ENCODE results near the gene WDR64.

DNA sequence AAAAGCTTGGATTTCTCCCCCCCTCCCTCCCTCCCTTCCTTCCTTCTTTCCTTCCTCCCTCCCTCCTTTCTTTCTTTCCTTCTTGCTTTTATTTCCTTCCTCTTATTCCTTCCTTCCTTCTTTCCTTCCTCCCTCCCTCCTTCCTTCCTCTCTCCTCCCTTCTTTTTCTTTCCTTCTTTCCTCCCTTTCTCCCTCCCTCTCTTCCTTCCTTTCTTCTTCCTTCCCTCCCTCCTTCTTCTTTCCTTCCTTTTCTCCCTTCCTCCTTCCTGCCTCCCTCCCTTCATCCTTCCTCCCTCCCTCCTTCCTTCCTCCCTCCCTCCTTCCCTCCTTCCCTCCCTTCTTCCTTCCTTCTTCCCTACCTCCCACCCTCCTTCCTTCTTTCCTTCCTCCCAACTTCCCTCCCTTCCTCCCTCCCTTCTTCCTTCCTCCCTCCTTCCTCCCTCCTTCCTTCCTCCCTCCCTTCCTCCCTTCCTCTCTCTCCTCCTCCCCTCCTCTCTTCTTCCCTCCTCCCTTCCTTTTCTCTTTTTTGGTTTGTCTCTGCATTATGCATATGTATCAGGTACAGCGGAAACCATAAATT is 22.8 kb downstream of the WDR64 start:
- TF ChIP-seq, protein P1, sequence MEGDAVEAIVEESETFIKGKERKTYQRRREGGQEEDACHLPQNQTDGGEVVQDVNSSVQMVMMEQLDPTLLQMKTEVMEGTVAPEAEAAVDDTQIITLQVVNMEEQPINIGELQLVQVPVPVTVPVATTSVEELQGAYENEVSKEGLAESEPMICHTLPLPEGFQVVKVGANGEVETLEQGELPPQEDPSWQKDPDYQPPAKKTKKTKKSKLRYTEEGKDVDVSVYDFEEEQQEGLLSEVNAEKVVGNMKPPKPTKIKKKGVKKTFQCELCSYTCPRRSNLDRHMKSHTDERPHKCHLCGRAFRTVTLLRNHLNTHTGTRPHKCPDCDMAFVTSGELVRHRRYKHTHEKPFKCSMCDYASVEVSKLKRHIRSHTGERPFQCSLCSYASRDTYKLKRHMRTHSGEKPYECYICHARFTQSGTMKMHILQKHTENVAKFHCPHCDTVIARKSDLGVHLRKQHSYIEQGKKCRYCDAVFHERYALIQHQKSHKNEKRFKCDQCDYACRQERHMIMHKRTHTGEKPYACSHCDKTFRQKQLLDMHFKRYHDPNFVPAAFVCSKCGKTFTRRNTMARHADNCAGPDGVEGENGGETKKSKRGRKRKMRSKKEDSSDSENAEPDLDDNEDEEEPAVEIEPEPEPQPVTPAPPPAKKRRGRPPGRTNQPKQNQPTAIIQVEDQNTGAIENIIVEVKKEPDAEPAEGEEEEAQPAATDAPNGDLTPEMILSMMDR (IDR thresholded peaks at IDR 0.05; ENCODE audit: poor library complexity): no peak
- TF ChIP-seq EZH2 (IDR thresholded peaks at IDR 0.05; ENCODE audit: borderline replicate concordance): no peak
- no peak for TF ChIP-seq EZH2phosphoT487 (IDR thresholded peaks at IDR 0.05; ENCODE audit: low read depth, severe bottlenecking, unreplicated experiment)

Data from hepatocyte (in vitro differentiated cells).